Ishikawa (cell line): ENCODE measurements around the gene IGSF9.

Experiments
- CEBPB ChIP-seq: IDR thresholded peaks from 2 replicates; pipeline ENCODE4 v1.6.1; 2012
- CREB1 ChIP-seq: IDR thresholded peaks from 2 replicates; pipeline ENCODE4 v1.6.1; 2012; ENCODE audit warnings: low read depth
- EGR1 ChIP-seq: IDR thresholded peaks from 2 replicates; pipeline ENCODE4 v1.6.1; 2012
- EP300 ChIP-seq: IDR thresholded peaks from 2 replicates; pipeline ENCODE4 v1.6.1; 2012; ENCODE audit warnings: borderline replicate concordance
- FOXM1 ChIP-seq: IDR thresholded peaks from 2 replicates; pipeline ENCODE4 v1.6.1; 2012; ENCODE audit warnings: low read depth, borderline replicate concordance
- MAX ChIP-seq: IDR thresholded peaks from 2 replicates; pipeline ENCODE4 v1.6.1; 2012
- NFIC ChIP-seq: IDR thresholded peaks from 2 replicates; pipeline ENCODE4 v1.6.1; 2012
- RAD21 ChIP-seq: IDR thresholded peaks from 2 replicates; pipeline ENCODE4 v1.6.1; 2012; ENCODE audit warnings: low read depth
- REST ChIP-seq: IDR thresholded peaks from 2 replicates; pipeline ENCODE4 v1.6.1; 2012; ENCODE audit warnings: low read depth, mild to moderate bottlenecking
- TAF1 ChIP-seq: IDR thresholded peaks from 2 replicates; pipeline ENCODE4 v1.6.1; 2012; ENCODE audit warnings: low read depth, mild to moderate bottlenecking
- TCF12 ChIP-seq: IDR thresholded peaks from 2 replicates; pipeline ENCODE4 v1.6.1; 2012; ENCODE audit warnings: low read depth
- TEAD4 ChIP-seq: IDR thresholded peaks from 2 replicates; pipeline ENCODE4 v1.6.1; 2012
- USF1 ChIP-seq: IDR thresholded peaks from 2 replicates; pipeline ENCODE4 v1.6.1; 2012
- YY1 ChIP-seq: IDR thresholded peaks from 2 replicates; pipeline ENCODE4 v1.6.1; 2012; ENCODE audit warnings: low read depth
- ZBTB7A ChIP-seq: IDR thresholded peaks from 2 replicates; pipeline ENCODE4 v1.6.1; 2012; ENCODE audit warnings: low read depth

Gene IGSF9

GRCh38 chr1:159938211-159938852 is 7.1 kb downstream of the IGSF9 start:
- no peak for TF ChIP-seq CREB1
- no peak for TF ChIP-seq TCF12
- TF ChIP-seq YY1 = no peak
- no peak for TF ChIP-seq RAD21
- TF ChIP-seq EP300 = no peak
- TF ChIP-seq TAF1 = no peak
- no peak for TF ChIP-seq ZBTB7A
- TF ChIP-seq CEBPB = no peak
- no peak for TF ChIP-seq MAX
- no peak for TF ChIP-seq REST
- no peak for TF ChIP-seq USF1
- no peak for TF ChIP-seq EGR1
- TF ChIP-seq NFIC = no peak
- no peak for TF ChIP-seq FOXM1
- no peak for TF ChIP-seq TEAD4

- TF ChIP-seq ZBTB7A = no peak
- TF ChIP-seq EGR1 = no peak
- TF ChIP-seq REST = no peak
- no peak for TF ChIP-seq USF1
- no peak for TF ChIP-seq CREB1
- TF ChIP-seq MAX = no peak
- TF ChIP-seq TEAD4 = no peak
- TF ChIP-seq TAF1 = no peak
Measured at GRCh38 chr1:159937054-159937750, 8.2 kb downstream of the IGSF9 start.

GRCh38 chr1:159936273-159936904 is 9.0 kb downstream of the IGSF9 start:
- peak; percentile 99 for TF ChIP-seq RAD21
- TF ChIP-seq USF1 = peak; percentile 35; the same call in 1 of the 2 replicates
- no peak for TF ChIP-seq NFIC
- TF ChIP-seq MAX = no peak
- no peak for TF ChIP-seq EP300
- no peak; the same call in 1 of the 2 replicates for TF ChIP-seq EGR1
- TF ChIP-seq TEAD4 = no peak
- TF ChIP-seq REST = no peak
- TF ChIP-seq ZBTB7A = no peak
- no peak for TF ChIP-seq FOXM1
- no peak for TF ChIP-seq TAF1
- TF ChIP-seq YY1 = no peak
